Keratinocyte (primary cell): ENCODE data around the gene ABLIM2.

Experiments used
- EZH2 ChIP-seq: IDR thresholded peaks from one replicate; pipeline ENCODE4 v1.6.1; 2012; ENCODE audit warnings: inconsistent platforms, mild to moderate bottlenecking, low read length, moderate library complexity
- TF ChIP-seq, protein P1 (sequence below), 3 experiments: IDR thresholded peaks in 1 of 3; conservative IDR thresholded peaks in 1 of 3; optimal IDR thresholded peaks in 1 of 3; 2 replicates in 2 of 3; 3 replicates in 1 of 3; pipeline versions ENCODE3 to v1.5.1; 2011; ENCODE audit warnings: low read length in 3 of 3, mild to moderate bottlenecking in 3 of 3, moderate library complexity in 2 of 3, control low read depth in 1 of 3, inconsistent platforms in 1 of 3; ENCODE audit not compliant: insufficient read depth in 2 of 3; ENCODE audit errors: extremely low read depth in 1 of 3

DNA sequence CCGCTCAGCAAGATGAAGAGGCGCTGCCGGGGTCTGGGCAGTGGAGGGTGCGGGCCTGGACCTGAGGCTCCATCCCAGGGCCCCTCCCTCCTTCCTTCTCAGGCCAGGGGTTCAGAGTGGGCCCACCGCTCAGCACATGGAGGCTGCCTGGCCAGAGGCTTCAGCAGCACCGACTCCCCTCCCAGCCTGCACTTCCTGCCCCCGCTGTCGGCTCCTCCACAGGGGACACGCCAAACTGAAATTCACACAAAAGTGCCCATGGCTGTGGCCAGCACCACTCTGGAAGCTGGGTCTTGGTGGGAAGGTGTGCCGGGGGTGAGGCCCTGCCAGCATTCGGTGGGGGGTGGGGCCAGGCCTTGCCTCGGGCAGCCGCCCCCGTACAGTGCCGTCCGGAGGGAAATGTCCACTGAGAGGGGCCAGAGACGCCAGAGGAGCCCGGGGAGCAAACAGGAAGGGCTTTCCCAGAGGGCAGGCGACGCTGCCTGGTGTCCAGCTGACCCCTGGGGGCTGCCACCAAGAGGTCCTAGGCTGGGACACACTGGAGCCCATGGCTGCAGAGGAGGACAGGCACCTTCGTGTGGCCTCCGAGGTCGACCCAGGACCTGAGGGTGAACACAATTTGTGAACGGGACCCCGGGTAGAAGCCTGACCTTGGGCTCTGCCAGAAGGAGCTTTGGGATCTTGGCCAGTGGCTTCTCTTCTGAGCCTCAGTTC lies 134.4 kb downstream of the ABLIM2 start:
- TF ChIP-seq, protein P1, sequence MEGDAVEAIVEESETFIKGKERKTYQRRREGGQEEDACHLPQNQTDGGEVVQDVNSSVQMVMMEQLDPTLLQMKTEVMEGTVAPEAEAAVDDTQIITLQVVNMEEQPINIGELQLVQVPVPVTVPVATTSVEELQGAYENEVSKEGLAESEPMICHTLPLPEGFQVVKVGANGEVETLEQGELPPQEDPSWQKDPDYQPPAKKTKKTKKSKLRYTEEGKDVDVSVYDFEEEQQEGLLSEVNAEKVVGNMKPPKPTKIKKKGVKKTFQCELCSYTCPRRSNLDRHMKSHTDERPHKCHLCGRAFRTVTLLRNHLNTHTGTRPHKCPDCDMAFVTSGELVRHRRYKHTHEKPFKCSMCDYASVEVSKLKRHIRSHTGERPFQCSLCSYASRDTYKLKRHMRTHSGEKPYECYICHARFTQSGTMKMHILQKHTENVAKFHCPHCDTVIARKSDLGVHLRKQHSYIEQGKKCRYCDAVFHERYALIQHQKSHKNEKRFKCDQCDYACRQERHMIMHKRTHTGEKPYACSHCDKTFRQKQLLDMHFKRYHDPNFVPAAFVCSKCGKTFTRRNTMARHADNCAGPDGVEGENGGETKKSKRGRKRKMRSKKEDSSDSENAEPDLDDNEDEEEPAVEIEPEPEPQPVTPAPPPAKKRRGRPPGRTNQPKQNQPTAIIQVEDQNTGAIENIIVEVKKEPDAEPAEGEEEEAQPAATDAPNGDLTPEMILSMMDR (optimal IDR thresholded peaks at IDR 0.05 in 1 of 3, IDR thresholded peaks at IDR 0.05 in 1 of 3, conservative IDR thresholded peaks at IDR 0.05 in 1 of 3; ENCODE audit: extremely low read depth in 1 of 3, insufficient read depth in 2 of 3, low read length in 3 of 3) = no peak
- TF ChIP-seq EZH2 = no peak
